PC-3 (cell line): ENCODE data around the gene DCAF12L1. TPM values are rescaled to one million over a fixed set of nuclear protein-coding genes. Genes with fewer than 3 reads are reported as not detected.

Experiments used
- ATAC-seq: fragments of 200-7000 bp; cut with Tn5 transposase; 2 replicates; pipeline ENCODE4 v1.9.1; 2020; ENCODE audit warnings: mild to moderate bottlenecking, moderate library complexity
- Bru-seq: library from RNA; stranded (reverse); fragments of 400-500 nt; gene quantifications from one replicate; lab custom pipeline; 2021; lab: Mats Ljungman, UMichigan
- BruChase-seq, 2 experiments: library from RNA; stranded (reverse); fragments of 400-500 nt; gene quantifications; one replicate each; lab custom pipeline; 2021; lab: Mats Ljungman, UMichigan
- BruUV-seq: library from RNA; stranded (reverse); fragments of 400-500 nt; replicated peaks from 2 replicates; lab custom pipeline; 2021; lab: Mats Ljungman, UMichigan
- CTCF ChIA-PET: fragments of 300-600 bp; sonication (Branson Sonifier 250); formaldehyde crosslinking; loops from one replicate; lab custom pipeline; 2022; ENCODE audit warnings: antibody characterized with exemption; lab: Charles Lee
- POLR2A ChIA-PET: fragments of 300-600 bp; sonication (Branson Sonifier 250); formaldehyde crosslinking; loops from one replicate; lab custom pipeline; 2022; ENCODE audit warnings: antibody characterized with exemption; ENCODE audit not compliant: unreplicated experiment; lab: Charles Lee
- DNase-seq: peaks from one replicate; pipeline ENCODE4 v3.0.0-alpha.2; 2015
- H2AFZ ChIP-seq: fragments of 300-600 bp; sonication (generic); 2 replicates; pipeline ENCODE4 v1.6.0; 2016; ENCODE audit warnings: antibody characterized with exemption, low read length
- H3F3A ChIP-seq: fragments of 300-600 bp; sonication (generic); one replicate; pipeline ENCODE4 v1.6.0; 2017; ENCODE audit warnings: antibody characterized with exemption, low read length, control low read depth, mild to moderate bottlenecking; ENCODE audit not compliant: unreplicated experiment
- H3K27ac ChIP-seq: fragments of 300-600 bp; sonication (generic); 2 replicates; pipeline ENCODE4 v1.5.1; 2016; ENCODE audit warnings: mild to moderate bottlenecking, low read length
- H3K27me3 ChIP-seq: fragments of 300-600 bp; sonication (generic); 2 replicates; pipeline ENCODE4 v1.6.1; 2016; ENCODE audit warnings: low read length, mixed read lengths
- H3K36me3 ChIP-seq: fragments of 300-600 bp; sonication (generic); 2 replicates; pipeline ENCODE4 v1.6.1; 2016; ENCODE audit warnings: low read depth, mixed run types, low read length, mixed read lengths
- H3K4me1 ChIP-seq: fragments of 300-600 bp; sonication (generic); 2 replicates; pipeline ENCODE4 v1.5.1; 2016; ENCODE audit warnings: low read length; ENCODE audit not compliant: insufficient read depth
- H3K4me2 ChIP-seq: fragments of 300-600 bp; sonication (generic); 2 replicates; pipeline ENCODE4 v1.6.0; 2016; ENCODE audit warnings: low read length
- H3K4me3 ChIP-seq: fragments of 300-600 bp; sonication (generic); 2 replicates; pipeline ENCODE4 v1.5.1; 2016; ENCODE audit warnings: mild to moderate bottlenecking, low read length, mixed read lengths
- H3K79me2 ChIP-seq: fragments of 300-600 bp; sonication (generic); 2 replicates; pipeline ENCODE4 v1.6.1; 2017; ENCODE audit warnings: low read length, mixed read lengths
- H3K9ac ChIP-seq: fragments of 300-600 bp; sonication (generic); 2 replicates; pipeline ENCODE4 v1.6.0; 2016; ENCODE audit warnings: mild to moderate bottlenecking, low read length
- H3K9me2 ChIP-seq: fragments of 300-600 bp; sonication (generic); replicated peaks from 2 replicates; pipeline ENCODE4 v1.6.1; 2016; ENCODE audit warnings: mixed run types, low read length, mixed read lengths
- H3K9me3 ChIP-seq: fragments of 300-600 bp; sonication (generic); 2 replicates; pipeline ENCODE4 v1.6.1; 2016; ENCODE audit warnings: low read length, mixed read lengths
- H4K20me1 ChIP-seq: fragments of 300-600 bp; sonication (generic); 2 replicates; pipeline ENCODE4 v1.6.1; 2016; ENCODE audit warnings: low read length, mixed read lengths
- CTCF ChIP-seq: fragments of 300-600 bp; sonication (generic); conservative IDR thresholded peaks from 2 replicates; pipeline ENCODE4 v1.5.1; 2017; ENCODE audit warnings: antibody characterized with exemption, low read depth, mild to moderate bottlenecking, low read length
- EZH2 ChIP-seq: fragments of 300-600 bp; sonication (generic); IDR thresholded peaks from one replicate; pipeline ENCODE4 v1.6.1; 2017; ENCODE audit warnings: antibody characterized with exemption, mild to moderate bottlenecking, low read length; ENCODE audit not compliant: unreplicated experiment
- EZH2phosphoT487 ChIP-seq: fragments of 300-600 bp; sonication (generic); IDR thresholded peaks from 2 replicates; pipeline ENCODE4 v1.6.1; 2018; ENCODE audit warnings: mild to moderate bottlenecking, antibody characterized with exemption, low read length, borderline replicate concordance
- intact Hi-C: fragments of 100-400 bp; cut with micrococcal nuclease; formaldehyde crosslinking; loops from 2 replicates; pipeline ENCODE4 v1.9.0; 2023
- long read RNA-seq: library from polyadenylated mRNA; unstranded; transcript quantifications from one replicate; pipeline ENCODE4 v2.0.0, GENCODE V29; 2021; ENCODE audit not compliant: unreplicated experiment
- total RNA-seq: library from RNA; depleted of rRNA; stranded (reverse); fragments of >200 nt; gene quantifications from 2 replicates; pipeline ENCODE4 v1.2.3, GENCODE V29; 2014; rRNA removed

DCAF12L1 gene
- not detected in 2 replicates for total RNA-seq
- Bru-seq, nascent RNA: not detected
- not detected for BruChase-seq, experiment 1, labeled RNA remaining after a 6-hour chase
- not detected for BruChase-seq, experiment 2, labeled RNA remaining after a 2-hour chase
- long read RNA-seq: 0 reads

DNA sequence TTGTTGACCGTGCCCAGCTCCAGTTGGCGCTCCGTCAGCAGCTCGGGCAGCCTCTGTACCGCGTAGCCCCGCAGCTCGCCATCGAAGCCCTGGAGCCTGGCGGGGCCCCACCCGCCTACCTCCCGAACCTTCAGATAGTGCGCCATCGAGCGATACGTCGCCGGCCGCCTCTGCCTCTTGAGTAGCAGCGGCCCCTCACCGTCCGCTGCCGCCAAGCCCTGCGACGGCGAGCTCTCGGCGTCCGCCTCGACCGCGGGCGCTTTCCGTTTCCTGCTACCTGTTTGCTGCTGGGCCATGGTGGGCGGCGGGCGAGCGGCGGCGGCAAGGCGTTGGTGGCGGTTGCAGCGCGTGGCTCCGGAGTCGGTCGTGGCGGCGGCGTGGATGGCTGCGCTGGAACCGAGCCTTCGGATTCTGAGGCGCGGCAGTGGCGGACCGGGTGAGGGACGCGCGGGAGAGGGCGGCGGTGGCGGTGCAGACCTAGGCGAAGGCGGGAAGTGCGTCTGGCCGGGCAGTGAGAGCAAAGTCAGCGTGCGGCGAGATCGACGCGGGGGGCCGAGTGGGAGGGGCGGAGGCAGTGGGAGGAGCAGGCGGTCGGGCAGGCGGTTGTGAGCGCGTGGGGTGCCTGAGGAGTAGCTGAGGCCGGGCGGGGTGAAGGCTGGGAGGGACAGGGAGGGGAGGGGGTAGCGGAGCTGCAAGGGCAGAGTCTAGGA lies at the start of gene DCAF12L1:
Gene DCAF12L1, minus strand, starts transcription at position 502 of the 710 bp plus-strand sequence. Its CDS starts 206 bp downstream, at position 296.
- Histone ChIP-seq H3K4me1 (no peaks in the 10 kb centered on the region), H4K20me1 (no peaks in the 10 kb centered on the region), H3K27me3 (no peaks in the 10 kb centered on the region), H3K79me2 (no peaks in the 10 kb centered on the region), H3K9me3 (no peaks in the 10 kb centered on the region), H3F3A (no peaks in the 10 kb centered on the region), H3K9ac (no peak within 1 kb of the TSS), H3K4me2 (no peak within 1 kb of the TSS), H3K36me3 (no peaks in the 10 kb centered on the region), H3K27ac (no peak within 1 kb of the TSS), H2AFZ (no peak within 1 kb of the TSS), H3K9me2 (no peaks in the 10 kb centered on the region), H3K4me3 (no peak within 1 kb of the TSS)
- ATAC-seq (no peak), DNase-seq (no peak)
- TF ChIP-seq EZH2 (no peak), EZH2phosphoT487 (no peak), CTCF (no peak)
- ChIA-PET POLR2A (no interaction called here), CTCF (no interaction called here)
- BruUV-seq: no TSS peak
- intact Hi-C loops: no loop called here

GRCh38 chrX:126580877-126581276 lies 28.3 kb upstream of the DCAF12L1 start:
- no peak overlapping the region for H3K27ac ChIP-seq
- ATAC-seq (no peak), DNase-seq (no peak)
- no peaks in the 10 kb centered on the region for H3K36me3 ChIP-seq
- H3K9me2 ChIP-seq: no peaks in the 10 kb centered on the region
- H3F3A ChIP-seq: no peaks in the 10 kb centered on the region
- ChIA-PET POLR2A (no interaction called here), CTCF (no interaction called here)
- H3K4me2 ChIP-seq: no peak overlapping the region
- no TSS peak for BruUV-seq
- no peaks in the 10 kb centered on the region for H3K79me2 ChIP-seq
- H3K4me1 ChIP-seq: no peaks in the 10 kb centered on the region
- H3K9me3 ChIP-seq: no peaks in the 10 kb centered on the region
- intact Hi-C loops: no loop called here
- H3K4me3 ChIP-seq: no peak overlapping the region
- no peak overlapping the region for H2AFZ ChIP-seq
- no peak for TF ChIP-seq EZH2phosphoT487
- no peak for TF ChIP-seq EZH2
- TF ChIP-seq CTCF: no peak
- no peaks in the 10 kb centered on the region for H4K20me1 ChIP-seq
- no peak overlapping the region for H3K9ac ChIP-seq
- H3K27me3 ChIP-seq: no peaks in the 10 kb centered on the region

DNA sequence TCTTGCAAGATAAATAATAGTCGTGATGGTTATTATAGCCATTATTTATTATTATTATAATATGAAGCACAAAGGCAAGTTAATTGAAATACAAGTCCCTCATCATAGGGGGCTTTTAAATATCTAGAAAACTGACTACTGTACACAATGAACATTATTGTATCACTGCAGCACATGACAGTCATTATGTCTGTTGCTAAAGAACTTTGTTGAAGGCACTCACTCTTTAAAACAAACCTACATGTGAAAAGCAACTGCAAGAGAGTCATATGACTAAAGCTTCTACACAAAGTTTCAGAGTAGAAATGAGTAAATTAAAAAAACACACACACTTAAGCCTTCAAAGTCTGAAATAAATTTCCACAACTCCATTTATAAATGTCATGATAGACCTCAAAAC lies 23.3 kb upstream of the DCAF12L1 start:
- H3F3A ChIP-seq: no peaks in the 10 kb centered on the region
- ATAC-seq (no peak), DNase-seq (no peak)
- H3K4me3 ChIP-seq: no peak overlapping the region
- H3K9me3 ChIP-seq: no peaks in the 10 kb centered on the region
- no peaks in the 10 kb centered on the region for H3K36me3 ChIP-seq
- CTCF ChIA-PET: no interaction called here
- intact Hi-C loops: no loop called here
- H3K79me2 ChIP-seq: no peaks in the 10 kb centered on the region
- no TSS peak for BruUV-seq
- H3K9ac ChIP-seq: no peak overlapping the region
- no peak overlapping the region for H3K4me2 ChIP-seq
- no peaks in the 10 kb centered on the region for H4K20me1 ChIP-seq
- H2AFZ ChIP-seq: no peak overlapping the region
- TF ChIP-seq EZH2phosphoT487 (no peak), EZH2 (no peak), CTCF (no peak)
- H3K27ac ChIP-seq: no peak overlapping the region
- H3K4me1 ChIP-seq: no peaks in the 10 kb centered on the region
- no peaks in the 10 kb centered on the region for H3K27me3 ChIP-seq
- H3K9me2 ChIP-seq: no peaks in the 10 kb centered on the region
- POLR2A ChIA-PET: no interaction called here
